Astrocyte (in vitro differentiated cells and primary cell): ENCODE data around the gene PNMA8A. TPM values are rescaled to one million over a fixed set of nuclear protein-coding genes. Genes with fewer than 3 reads are reported as not detected.

Source experiments
- DNase-seq: peaks from one replicate; pipeline ENCODE4 v3.0.0-alpha.2; 2010; ENCODE audit warnings: low read depth
- FAIRE-seq: peaks from 2 replicates; lab custom pipeline; 2011; peaks lifted over from hg19 to GRCh38; lab: Jason Lieb, UNC
- H2AFZ ChIP-seq: 2 replicates; pipeline ENCODE4 v1.6.0; 2012; ENCODE audit warnings: low read depth, low read length, inconsistent platforms
- H3K27ac ChIP-seq: 2 replicates; pipeline ENCODE4 v1.5.1; 2011; ENCODE audit warnings: low read depth, low read length, inconsistent platforms
- H3K27me3 ChIP-seq: 2 replicates; pipeline ENCODE4 v1.6.0; 2011; ENCODE audit warnings: low read length, inconsistent platforms; ENCODE audit not compliant: insufficient read depth
- H3K36me3 ChIP-seq: 2 replicates; pipeline ENCODE4 v1.5.1; 2011; ENCODE audit warnings: low read length, inconsistent platforms; ENCODE audit not compliant: insufficient read depth
- H3K4me1 ChIP-seq: 2 replicates; pipeline ENCODE4 v1.5.1; 2011; ENCODE audit warnings: low read length, inconsistent platforms; ENCODE audit not compliant: insufficient read depth
- H3K4me2 ChIP-seq: 2 replicates; pipeline ENCODE4 v1.6.0; 2012; ENCODE audit warnings: low read length, inconsistent platforms
- H3K4me3 ChIP-seq: 2 replicates; pipeline ENCODE4 v1.5.1; 2011; ENCODE audit warnings: low read depth, mild to moderate bottlenecking, low read length, inconsistent platforms; ENCODE audit not compliant: insufficient read depth
- H3K79me2 ChIP-seq: 2 replicates; pipeline ENCODE4 v1.6.0; 2012; ENCODE audit warnings: mild to moderate bottlenecking, low read length, inconsistent platforms; ENCODE audit not compliant: insufficient read depth
- H3K9ac ChIP-seq: 2 replicates; pipeline ENCODE4 v1.6.0; 2012; ENCODE audit warnings: mild to moderate bottlenecking, low read length, inconsistent platforms
- H3K9me3 ChIP-seq: 2 replicates; pipeline ENCODE4 v1.5.1; 2012; ENCODE audit warnings: low read depth, mild to moderate bottlenecking, low read length, inconsistent platforms; ENCODE audit not compliant: insufficient read depth
- H4K20me1 ChIP-seq: 2 replicates; pipeline ENCODE4 v1.6.0; 2012; ENCODE audit warnings: low read length, inconsistent platforms; ENCODE audit not compliant: insufficient read depth
- H3K27ac Mint-ChIP-seq: one replicate; pipeline ENCODE4 v1.8.0; 2021; ENCODE audit warnings: mild to moderate bottlenecking, mixed read lengths; ENCODE audit not compliant: unreplicated experiment
- H3K27me3 Mint-ChIP-seq: one replicate; pipeline ENCODE4 v1.8.0; 2021; ENCODE audit warnings: low read depth, mixed read lengths; ENCODE audit not compliant: unreplicated experiment
- H3K36me3 Mint-ChIP-seq: one replicate; pipeline ENCODE4 v1.8.0; 2021; ENCODE audit warnings: low read depth, mixed read lengths; ENCODE audit not compliant: unreplicated experiment
- H3K4me1 Mint-ChIP-seq: one replicate; pipeline ENCODE4 v1.8.0; 2021; ENCODE audit warnings: low read depth, mixed read lengths; ENCODE audit not compliant: unreplicated experiment
- H3K4me3 Mint-ChIP-seq: one replicate; pipeline ENCODE4 v1.8.0; 2021; ENCODE audit warnings: mild to moderate bottlenecking, moderate library complexity, mixed read lengths; ENCODE audit not compliant: unreplicated experiment
- H3K9me3 Mint-ChIP-seq: one replicate; pipeline ENCODE4 v1.8.0; 2021; ENCODE audit warnings: mild to moderate bottlenecking, mixed read lengths; ENCODE audit not compliant: unreplicated experiment
- CTCF ChIP-seq: IDR thresholded peaks from 2 replicates; pipeline ENCODE4 v1.5.1; 2011; ENCODE audit warnings: low read depth, mild to moderate bottlenecking, inconsistent platforms, low read length, moderate library complexity; ENCODE audit not compliant: insufficient read depth
- EZH2 ChIP-seq: IDR thresholded peaks from 2 replicates; pipeline ENCODE4 v1.6.1; 2012; ENCODE audit warnings: mild to moderate bottlenecking, low read length, inconsistent platforms; ENCODE audit not compliant: insufficient read depth
- total RNA-seq: library from RNA; stranded (reverse); gene quantifications from 2 replicates; pipeline ENCODE4 v1.2.1, GENCODE V29; 2021

Gene PNMA8A
- total RNA-seq, 1 donor from 2014 or later, result 12.1 TPM

GRCh38 chr19:46448601-46449000 is 22.8 kb downstream of the PNMA8A start:
- H3K36me3 ChIP-seq, result no peaks in the 10 kb centered on the region
- Mint-ChIP-seq H3K27me3 (no peaks in the 10 kb centered on the region), H3K4me3 (no peak overlapping the region), H3K9me3 (peaks cover 8% of the 10 kb centered on the region), H3K36me3 (no peaks in the 10 kb centered on the region), H3K27ac (no peak overlapping the region), H3K4me1 (peaks cover 3% of the 10 kb centered on the region)
- H3K27me3 ChIP-seq, result peaks cover 9% of the 10 kb centered on the region
- H4K20me1 ChIP-seq, result no peaks in the 10 kb centered on the region
- no peaks in the 10 kb centered on the region for H3K79me2 ChIP-seq
- no peak overlapping the region for H3K4me3 ChIP-seq
- no peak overlapping the region for H3K27ac ChIP-seq
- no peak for DNase-seq
- H3K4me2 ChIP-seq, result no peak overlapping the region
- H3K4me1 ChIP-seq, result no peaks in the 10 kb centered on the region
- no peak for TF ChIP-seq EZH2
- no peak for TF ChIP-seq CTCF
- H3K9me3 ChIP-seq, result no peaks in the 10 kb centered on the region
- no peak for FAIRE-seq
- no peak overlapping the region for H3K9ac ChIP-seq
- H2AFZ ChIP-seq, result no peak overlapping the region

- Histone ChIP-seq H3K79me2 (no peaks in the 10 kb centered on the region), H3K9me3 (no peaks in the 10 kb centered on the region), H3K36me3 (no peaks in the 10 kb centered on the region), H3K4me1 (peaks cover 2% of the 10 kb centered on the region), H3K27ac (no peak overlapping the region), H3K4me3 (no peak overlapping the region), H3K27me3 (peaks cover 9% of the 10 kb centered on the region), H3K9ac (no peak overlapping the region), H3K4me2 (no peak overlapping the region), H2AFZ (no peak overlapping the region), H4K20me1 (no peaks in the 10 kb centered on the region)
- TF ChIP-seq CTCF (no peak), EZH2 (no peak)
- no peaks in the 10 kb centered on the region for H3K36me3 Mint-ChIP-seq
- no peaks in the 10 kb centered on the region for H3K27me3 Mint-ChIP-seq
- H3K27ac Mint-ChIP-seq, result peak overlapping the region; percentile 83
- H3K4me3 Mint-ChIP-seq, result no peak overlapping the region
- FAIRE-seq, result no peak
- peaks cover 11% of the 10 kb centered on the region for H3K9me3 Mint-ChIP-seq
- no peak for DNase-seq
- H3K4me1 Mint-ChIP-seq, result peaks cover 8% of the 10 kb centered on the region
Observed at GRCh38 chr19:46447824-46448223, 23.5 kb downstream of the PNMA8A start.

DNA sequence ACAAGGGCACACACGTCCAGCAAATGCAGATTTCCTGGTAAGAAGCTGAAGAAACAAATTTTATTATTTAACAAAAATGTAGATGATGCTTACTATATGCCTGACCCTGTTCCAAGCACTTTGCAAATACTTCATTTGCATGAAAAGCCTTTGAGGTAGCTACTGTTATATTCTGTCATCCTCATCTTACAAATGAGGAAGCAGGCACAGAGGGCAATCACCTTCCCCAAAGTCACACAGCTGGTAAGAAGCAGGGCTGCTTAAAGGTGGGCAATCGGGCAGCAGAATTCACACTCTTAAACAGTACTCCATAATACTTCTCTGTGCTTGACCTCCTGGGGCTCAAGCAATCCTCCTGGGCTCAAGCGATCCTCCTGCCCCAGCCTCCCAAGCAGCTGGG is 24.4 kb downstream of the PNMA8A start:
- H3K9me3 Mint-ChIP-seq, result peaks cover 11% of the 10 kb centered on the region
- peak overlapping the region; percentile 83 for H3K27ac Mint-ChIP-seq
- H3K4me3 ChIP-seq, result no peak overlapping the region
- H3K9me3 ChIP-seq, result no peaks in the 10 kb centered on the region
- no peaks in the 10 kb centered on the region for H3K36me3 ChIP-seq
- H3K27ac ChIP-seq, result no peak overlapping the region
- DNase-seq, result no peak
- H3K4me1 ChIP-seq, result peaks cover 3% of the 10 kb centered on the region
- H3K9ac ChIP-seq, result no peak overlapping the region
- no peak overlapping the region for H3K4me3 Mint-ChIP-seq
- no peaks in the 10 kb centered on the region for H3K27me3 Mint-ChIP-seq
- H3K79me2 ChIP-seq, result no peaks in the 10 kb centered on the region
- peaks cover 7% of the 10 kb centered on the region for H3K27me3 ChIP-seq
- TF ChIP-seq EZH2, result no peak
- no peak for TF ChIP-seq CTCF
- H3K36me3 Mint-ChIP-seq, result no peaks in the 10 kb centered on the region
- no peak overlapping the region for H3K4me2 ChIP-seq
- no peak for FAIRE-seq
- peaks cover 8% of the 10 kb centered on the region for H3K4me1 Mint-ChIP-seq
- H2AFZ ChIP-seq, result no peak overlapping the region
- no peaks in the 10 kb centered on the region for H4K20me1 ChIP-seq
